GM18868 (cell line): ENCODE measurements around the gene PTPRCAP.
"Not testable (repeated sequence)": the region's sequence is repeated elsewhere in the genome, so short reads cannot be mapped to it uniquely, and the experiment has no call there.

Experiments used
- ATAC-seq: cut with Tn5 transposase; IDR thresholded peaks from one replicate; pipeline ENCODE4 v1.9.1; 2021; ENCODE audit warnings: mild to moderate bottlenecking, moderate library complexity; ENCODE audit not compliant: unreplicated experiment

PTPRCAP gene

DNA sequence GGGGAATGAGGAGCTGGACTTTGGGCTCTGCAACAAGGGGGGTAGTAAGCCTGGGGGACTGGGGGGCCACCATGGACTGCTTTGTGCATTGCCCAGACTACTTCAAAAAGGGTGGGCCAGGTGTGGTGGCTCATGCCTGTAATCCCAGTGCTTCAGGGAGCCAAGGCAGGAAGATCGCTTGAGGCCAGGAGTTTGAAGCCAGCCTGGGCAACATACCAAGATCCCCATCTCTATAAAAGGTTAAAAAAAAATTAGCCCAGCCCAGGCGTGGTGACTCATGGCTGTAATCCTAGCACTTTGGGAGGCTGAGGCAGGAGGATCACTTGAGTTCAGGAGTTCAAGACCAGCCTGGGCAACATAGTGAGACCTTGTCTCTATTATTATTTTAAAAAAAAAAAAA, 28.0 kb upstream of the PTPRCAP start:
- not testable (repeated sequence) for ATAC-seq

DNA sequence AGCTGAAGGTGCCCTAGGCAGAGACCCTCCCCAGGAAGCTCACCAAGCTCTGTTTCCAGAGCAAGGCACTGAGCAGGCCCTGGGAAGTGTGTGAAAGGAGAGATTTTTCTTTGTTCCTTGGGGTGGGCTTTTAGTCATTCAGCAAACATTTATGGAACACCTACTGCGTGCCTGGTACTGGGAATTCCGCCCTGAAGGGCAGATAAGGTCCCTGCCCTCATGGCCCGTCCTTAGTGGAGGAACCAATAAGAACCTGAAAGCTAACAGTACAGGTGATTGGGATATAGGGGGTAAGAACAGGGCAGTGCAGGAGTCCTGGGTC, 27.7 kb upstream of the PTPRCAP start:
- ATAC-seq: no peak

DNA sequence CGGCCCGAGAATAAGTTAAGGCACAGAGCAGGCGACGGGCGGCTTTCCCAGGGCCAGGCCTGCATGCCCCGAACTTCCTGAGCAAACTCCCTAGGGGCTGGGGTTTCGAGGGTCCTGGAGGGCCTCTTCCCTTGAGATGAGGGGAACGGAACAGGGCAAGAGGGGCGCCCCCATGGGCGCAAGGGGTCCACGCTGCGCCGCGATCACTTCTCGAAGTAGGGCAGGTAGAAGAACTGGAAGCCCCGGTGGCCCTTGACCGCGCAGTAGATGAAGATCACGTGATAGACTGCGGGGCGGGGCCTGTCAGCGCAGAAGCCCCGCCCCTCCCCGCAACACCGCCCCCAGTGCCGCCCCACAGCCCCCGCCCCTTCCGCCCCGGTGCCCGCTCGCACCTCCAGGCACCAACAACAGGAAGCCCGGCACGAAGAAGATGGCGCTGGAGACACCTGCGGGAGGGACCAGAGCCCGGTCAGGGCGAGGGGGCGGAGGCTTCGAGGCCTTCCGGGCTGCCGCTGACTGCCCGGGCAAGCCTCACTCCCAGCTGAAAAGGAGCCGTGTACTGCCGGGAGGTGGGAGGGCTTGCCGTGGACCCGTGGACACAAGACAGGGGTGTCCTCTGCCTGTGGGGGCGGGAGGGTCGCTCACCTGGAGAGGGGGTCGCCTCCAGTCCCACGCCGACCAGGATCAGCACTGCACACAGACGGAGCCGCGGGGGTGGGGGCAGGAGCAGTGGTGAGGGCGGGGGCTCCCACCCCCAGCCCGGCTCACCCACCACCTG, 27.1 kb upstream of the PTPRCAP start:
- ATAC-seq: peak; percentile 54

GRCh38 chr11:67463680-67464410, 26.4 kb upstream of the PTPRCAP start:
- ATAC-seq: no peak

DNA sequence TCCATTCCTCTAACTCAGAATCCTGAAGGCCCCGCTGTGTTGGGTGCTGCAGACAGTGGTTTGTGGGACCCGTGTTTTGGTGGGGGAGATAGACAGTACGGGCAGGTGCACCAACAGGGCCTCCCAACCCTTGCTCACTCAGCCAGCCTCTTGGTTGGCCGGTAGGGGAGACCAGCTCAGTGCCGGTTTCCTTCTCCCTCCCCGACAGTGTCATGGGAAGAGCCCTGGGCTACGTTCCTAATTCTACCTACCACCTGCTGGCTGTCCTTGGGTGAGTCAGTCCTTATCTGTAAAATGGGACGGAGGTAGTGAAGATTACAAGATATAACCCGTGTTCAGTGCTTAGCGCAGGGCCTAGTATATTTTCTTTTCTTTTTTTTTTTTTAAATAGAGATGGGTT, 25.7 kb upstream of the PTPRCAP start:
- no peak for ATAC-seq

GRCh38 chr11:67458266-67458665, 20.8 kb upstream of the PTPRCAP start:
- ATAC-seq: no peak

GRCh38 chr11:67457453-67457852, 20.0 kb upstream of the PTPRCAP start:
- no peak for ATAC-seq

DNA sequence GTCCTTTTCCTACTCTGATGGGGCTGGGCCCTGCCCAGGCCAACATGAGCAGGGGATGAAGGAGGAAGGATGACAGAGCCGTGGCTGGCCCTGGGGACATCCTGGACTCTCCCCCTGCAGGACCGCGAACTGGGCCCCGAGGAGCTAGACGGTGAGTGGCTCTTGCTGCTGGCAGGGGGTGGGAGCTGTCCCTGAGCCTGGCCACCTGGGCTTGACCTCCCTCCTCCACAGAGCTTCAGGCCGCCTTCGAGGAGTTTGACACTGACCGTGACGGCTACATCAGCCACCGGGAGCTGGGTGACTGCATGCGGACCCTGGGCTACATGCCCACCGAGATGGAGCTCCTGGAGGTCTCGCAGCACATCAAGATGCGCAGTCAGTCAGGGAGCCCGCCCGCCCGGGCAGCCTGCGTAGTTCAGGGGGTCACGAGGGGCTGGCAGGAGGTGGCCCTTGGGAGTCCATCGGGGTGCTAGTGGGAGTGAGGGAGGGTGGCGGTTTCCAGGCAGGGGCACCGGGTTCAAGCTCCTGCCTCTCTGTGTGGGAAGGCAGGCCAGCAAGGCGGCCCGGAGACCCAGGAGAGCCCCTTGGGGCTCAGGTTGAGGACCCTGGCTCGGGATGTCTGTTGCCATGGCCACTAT, 18.7 kb upstream of the PTPRCAP start:
- ATAC-seq: no peak

DNA sequence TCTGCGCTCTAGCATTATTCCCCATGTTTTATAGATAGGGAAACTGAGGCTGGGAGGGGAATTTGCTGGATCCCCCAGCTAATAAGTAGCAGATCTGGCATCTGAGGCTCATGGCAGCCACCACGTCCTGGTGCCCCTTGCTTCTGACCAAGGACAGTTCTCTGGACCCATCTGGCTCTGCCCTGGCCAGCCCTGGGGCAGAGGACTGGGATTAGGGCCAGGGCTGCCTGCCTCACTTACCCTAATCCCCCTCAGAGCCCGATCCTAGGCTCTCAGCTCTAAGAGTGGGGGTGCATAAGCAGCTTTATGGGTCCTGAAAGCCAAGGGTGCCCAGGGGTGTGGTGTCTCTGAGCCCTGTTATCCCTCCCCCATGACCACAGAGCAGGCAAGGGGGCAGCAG, 17.6 kb upstream of the PTPRCAP start, which contains the start of gene CABP4:
Gene CABP4 (plus strand): TSS at position 301 of the 400 bp plus-strand sequence. CDS start 70 bp downstream, at position 371.
- ATAC-seq: no peak

DNA sequence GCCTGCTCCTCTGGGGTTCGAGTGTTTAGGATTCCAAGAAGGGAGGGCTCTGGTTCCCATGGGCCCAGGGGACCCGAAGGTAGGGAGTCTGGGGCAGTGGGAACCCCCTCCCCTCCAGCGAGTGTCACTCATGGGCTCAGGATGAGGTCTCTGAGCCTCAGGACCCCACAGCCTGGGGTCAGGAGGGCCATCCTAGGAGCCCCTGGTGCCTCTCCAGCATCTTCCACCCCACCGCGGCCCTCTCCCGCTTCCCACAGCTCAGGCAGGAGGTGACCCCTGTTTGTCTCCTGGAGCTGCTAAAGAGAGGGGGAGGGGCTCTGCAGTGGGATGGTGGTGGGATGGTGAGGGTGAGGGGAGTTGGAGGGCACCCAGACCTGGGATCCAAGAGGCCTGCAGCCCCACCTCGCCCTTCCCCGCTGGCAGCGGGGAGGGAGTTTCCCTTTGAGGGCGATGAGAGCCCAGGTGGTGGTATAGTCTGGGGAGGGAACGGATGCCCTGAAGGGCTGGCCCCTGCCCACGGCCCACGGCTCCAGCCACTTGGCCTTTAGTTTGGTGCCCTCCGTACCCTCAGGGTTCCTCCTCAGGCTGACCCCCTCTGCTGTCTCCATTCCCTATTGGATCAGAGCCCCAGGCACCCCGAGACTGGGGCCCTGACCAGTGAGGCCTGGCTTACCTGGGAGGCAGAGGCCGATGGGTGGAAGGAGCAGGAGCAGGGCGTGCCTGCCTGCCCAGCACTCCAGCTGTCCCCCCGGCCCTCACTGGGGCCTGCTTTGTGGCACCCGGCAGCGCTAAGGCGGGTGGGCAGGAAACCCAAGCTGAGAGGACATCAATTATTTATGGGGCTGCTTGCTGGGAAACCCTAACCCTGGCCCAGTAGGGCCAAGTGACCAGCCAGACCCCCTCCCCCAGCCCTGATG, 16.6 kb upstream of the PTPRCAP start:
- no peak for ATAC-seq

GRCh38 chr11:67452141-67452952, 14.9 kb upstream of the PTPRCAP start, which contains the start of gene GPR152:
Gene GPR152 (minus strand): TSS chr11:67452729. CDS start chr11:67452724, 5 bp downstream.
- no peak for ATAC-seq

DNA sequence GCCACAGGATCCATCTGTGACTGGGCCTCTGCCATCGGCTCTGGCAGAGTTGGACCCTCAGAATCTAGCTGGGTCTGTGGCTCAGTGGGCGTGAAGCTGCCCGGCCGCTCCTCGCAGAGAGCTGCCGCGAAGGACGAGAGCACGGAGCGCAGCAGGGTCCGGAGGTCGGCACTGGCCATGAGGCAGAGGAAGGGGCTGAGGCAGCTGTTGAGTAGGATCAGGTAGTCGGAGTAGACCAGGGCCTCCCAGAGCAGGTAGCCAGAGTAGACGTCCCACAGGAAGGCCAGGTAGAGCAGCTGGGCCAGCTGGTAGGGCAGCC, 14.1 kb upstream of the PTPRCAP start:
- ATAC-seq: no peak

DNA sequence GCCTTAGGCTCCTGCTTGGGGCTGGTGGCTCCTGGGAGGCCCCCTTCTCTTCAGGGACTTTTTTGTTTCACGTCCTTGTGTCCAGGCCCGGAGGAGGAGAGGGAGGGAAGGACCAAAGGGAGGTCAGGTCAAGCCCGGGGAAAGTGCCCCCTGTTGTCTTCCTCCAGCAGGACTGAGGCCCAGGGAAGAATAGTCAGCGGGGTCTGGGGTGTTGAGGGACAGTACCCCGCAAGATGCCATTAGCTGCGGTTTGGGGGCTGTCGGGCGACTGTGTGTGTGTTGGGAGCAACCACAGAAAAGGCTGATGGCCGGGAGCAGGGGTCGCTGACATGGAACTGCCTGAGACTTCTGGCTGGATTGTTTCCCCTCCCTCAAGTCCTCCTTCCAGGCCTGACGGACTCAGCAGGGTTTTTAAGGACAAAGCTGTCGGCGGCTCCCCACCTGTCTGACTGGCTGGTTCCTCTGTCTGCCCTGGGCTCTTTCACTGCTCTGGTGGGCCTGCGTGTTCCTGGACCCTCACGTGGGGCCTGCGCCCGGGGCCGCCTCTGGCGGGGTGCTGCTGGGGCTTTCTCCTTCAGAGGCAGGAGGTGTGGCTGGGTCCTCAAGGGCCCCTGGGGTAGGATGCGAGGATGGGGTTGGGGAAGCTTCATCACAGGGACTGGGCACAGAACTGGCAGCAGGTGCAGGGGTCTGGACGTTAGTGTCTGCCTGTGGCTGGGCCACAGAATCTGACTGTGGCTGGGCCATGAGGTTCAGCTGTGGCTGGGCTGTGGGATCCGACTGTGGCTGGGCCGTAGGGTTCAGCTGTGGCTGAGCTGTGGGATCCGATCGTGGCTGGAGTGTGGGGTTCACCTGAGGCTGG, 13.5 kb upstream of the PTPRCAP start:
- ATAC-seq: no peak

- ATAC-seq: no peak
Observed at GRCh38 chr11:67449116-67449844, 11.8 kb upstream of the PTPRCAP start.

DNA sequence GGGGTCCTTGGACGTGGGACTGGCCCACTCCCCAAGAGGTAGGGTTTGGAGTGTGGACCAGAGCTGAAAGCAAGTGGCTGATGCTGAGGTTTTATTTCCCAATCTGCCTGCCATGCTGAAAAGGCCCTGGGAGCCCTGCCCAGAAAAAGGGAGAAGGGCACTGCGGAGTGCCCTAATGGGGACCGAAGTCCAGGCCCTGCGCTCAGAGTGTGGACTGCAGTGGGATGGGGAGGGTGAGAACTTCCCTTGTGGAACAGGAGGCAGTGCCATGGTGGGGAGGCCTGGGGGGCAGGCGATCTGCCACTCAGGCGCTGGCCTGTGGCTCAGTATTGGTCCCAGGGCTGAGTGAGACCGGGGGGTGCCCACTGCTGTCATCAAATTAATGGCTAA, 10.7 kb upstream of the PTPRCAP start:
- ATAC-seq: no peak

GRCh38 chr11:67445515-67445914, 8.0 kb upstream of the PTPRCAP start:
- no peak for ATAC-seq

GRCh38 chr11:67442504-67443404, 5.3 kb upstream of the PTPRCAP start:
- no peak for ATAC-seq
